ENCODE measurements around the gene ACD.

The ACD gene

GRCh38 chr16:67655363-67655762, 4.7 kb downstream of the ACD start:
- Histone ChIP-seq H3K27ac (no peak overlapping the region), H3K4me3 (no peak overlapping the region), H3K27me3 (peaks cover 0 to 56% of the 10 kb centered on the region in 2 donors), H3K4me1 (peaks cover 0 to 32% (median 26%) of the 10 kb centered on the region in 4 donors), H3K36me3 (peaks cover 0 to 29% (median 14%) of the 10 kb centered on the region in 3 donors), H3K9me3 (no peaks in the 10 kb centered on the region)
- DNase-seq = no peak
- intact Hi-C loops (cut with DNase I; ENCODE audit: low total_unique reads) = no loop called here
- TF ChIP-seq, protein P1, sequence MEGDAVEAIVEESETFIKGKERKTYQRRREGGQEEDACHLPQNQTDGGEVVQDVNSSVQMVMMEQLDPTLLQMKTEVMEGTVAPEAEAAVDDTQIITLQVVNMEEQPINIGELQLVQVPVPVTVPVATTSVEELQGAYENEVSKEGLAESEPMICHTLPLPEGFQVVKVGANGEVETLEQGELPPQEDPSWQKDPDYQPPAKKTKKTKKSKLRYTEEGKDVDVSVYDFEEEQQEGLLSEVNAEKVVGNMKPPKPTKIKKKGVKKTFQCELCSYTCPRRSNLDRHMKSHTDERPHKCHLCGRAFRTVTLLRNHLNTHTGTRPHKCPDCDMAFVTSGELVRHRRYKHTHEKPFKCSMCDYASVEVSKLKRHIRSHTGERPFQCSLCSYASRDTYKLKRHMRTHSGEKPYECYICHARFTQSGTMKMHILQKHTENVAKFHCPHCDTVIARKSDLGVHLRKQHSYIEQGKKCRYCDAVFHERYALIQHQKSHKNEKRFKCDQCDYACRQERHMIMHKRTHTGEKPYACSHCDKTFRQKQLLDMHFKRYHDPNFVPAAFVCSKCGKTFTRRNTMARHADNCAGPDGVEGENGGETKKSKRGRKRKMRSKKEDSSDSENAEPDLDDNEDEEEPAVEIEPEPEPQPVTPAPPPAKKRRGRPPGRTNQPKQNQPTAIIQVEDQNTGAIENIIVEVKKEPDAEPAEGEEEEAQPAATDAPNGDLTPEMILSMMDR (IDR thresholded peaks at IDR 0.05) = no peak

GRCh38 chr16:67654403-67654911, 5.6 kb downstream of the ACD start:
- H3K9me3 ChIP-seq = no peaks in the 10 kb centered on the region
- peaks cover 0 to 65% of the 10 kb centered on the region in 2 donors for H3K27me3 ChIP-seq
- peaks cover 0 to 33% (median 24%) of the 10 kb centered on the region in 4 donors for H3K4me1 ChIP-seq
- no peak overlapping the region for H3K27ac ChIP-seq
- DNase-seq = no peak
- intact Hi-C loops (cut with DNase I; ENCODE audit: low total_unique reads) = no loop called here
- TF ChIP-seq, protein P1 (IDR thresholded peaks at IDR 0.05) = no peak
- peaks cover 0 to 29% (median 14%) of the 10 kb centered on the region in 3 donors for H3K36me3 ChIP-seq
- H3K4me3 ChIP-seq = no peak overlapping the region

DNA sequence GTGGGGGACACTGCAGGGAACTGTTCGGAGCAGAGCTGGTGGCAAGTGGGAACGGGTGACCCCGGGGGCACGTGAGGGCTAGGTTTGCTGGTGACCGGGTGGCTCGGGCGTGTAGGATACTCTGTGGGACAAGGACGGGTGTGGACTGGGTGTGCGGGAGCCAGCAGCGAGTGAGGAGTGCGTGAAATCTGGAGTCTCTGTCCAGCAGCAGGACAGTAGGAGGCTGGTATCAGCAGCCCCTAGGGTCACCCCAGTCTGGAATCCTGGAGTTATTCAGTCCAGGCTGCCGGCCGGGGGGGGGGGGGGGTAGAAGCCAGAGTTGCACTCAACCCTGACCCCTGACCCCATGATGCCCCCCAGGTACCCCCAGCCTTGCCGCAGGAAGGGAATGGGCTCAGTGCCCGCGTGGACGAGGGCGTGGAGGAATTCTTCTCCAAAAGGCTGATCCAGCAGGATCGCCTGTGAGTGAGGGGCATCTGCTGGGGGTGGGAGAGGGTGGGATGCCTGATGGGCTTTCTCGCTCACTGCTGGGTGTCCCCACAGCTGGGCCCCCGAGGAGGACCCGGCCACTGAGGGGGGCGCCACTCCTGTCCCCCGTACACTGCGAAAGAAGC, 6.2 kb downstream of the ACD start:
- no peaks in the 10 kb centered on the region for H3K9me3 ChIP-seq
- intact Hi-C loops (cut with DNase I; ENCODE audit: low total_unique reads) = no loop called here
- H3K36me3 ChIP-seq = peaks cover 0 to 29% (median 14%) of the 10 kb centered on the region in 3 donors
- H3K4me1 ChIP-seq = peaks cover 0 to 31% (median 20%) of the 10 kb centered on the region in 4 donors
- peaks cover 0 to 71% of the 10 kb centered on the region in 2 donors for H3K27me3 ChIP-seq
- no peak overlapping the region for H3K27ac ChIP-seq
- TF ChIP-seq, protein P1 (IDR thresholded peaks at IDR 0.05) = no peak
- H3K4me3 ChIP-seq = peak overlapping the region in 1 of 2 donors; percentile 38
- DNase-seq = no peak

GRCh38 chr16:67653128-67653788, 6.8 kb downstream of the ACD start:
- intact Hi-C loops (cut with DNase I; ENCODE audit: low total_unique reads) = no loop called here
- DNase-seq = no peak
- peaks cover 0 to 77% of the 10 kb centered on the region in 2 donors for H3K27me3 ChIP-seq

DNA sequence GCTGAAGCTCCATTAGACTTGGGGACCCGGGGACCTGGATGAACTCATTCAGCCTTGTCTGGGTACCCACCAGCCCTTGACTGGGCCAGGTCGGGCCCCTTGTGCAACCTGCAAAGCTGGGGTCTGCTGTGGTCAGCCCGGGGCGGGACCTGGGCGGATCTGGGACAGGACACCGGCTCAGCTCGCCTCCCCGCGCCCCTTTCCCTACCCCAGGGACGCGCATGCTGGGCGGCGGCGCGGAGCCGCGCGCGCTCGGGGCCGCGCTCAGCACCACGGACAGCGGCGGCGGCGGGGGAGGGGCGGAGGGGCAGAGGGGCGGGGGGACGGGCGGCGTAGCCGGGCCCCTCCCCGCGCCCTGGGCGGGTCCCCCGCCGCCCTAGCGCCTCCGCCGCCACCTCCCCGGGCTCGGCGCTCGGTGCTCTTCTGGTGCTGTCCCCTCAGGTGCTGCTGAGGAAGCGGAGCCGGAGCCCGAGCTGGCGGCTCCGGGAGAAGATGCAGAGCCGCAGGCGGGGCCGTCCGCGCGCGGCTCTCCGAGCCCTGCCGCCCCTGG, 7.4 kb downstream of the ACD start:
- Histone ChIP-seq H3K27ac (no peak overlapping the region), H3K4me3 (peak overlapping the region in 1 of 2 donors; percentile 38), H3K4me1 (peaks cover 0 to 36% (median 19%) of the 10 kb centered on the region in 4 donors), H3K9me3 (no peaks in the 10 kb centered on the region), H3K36me3 (peaks cover 0 to 17% (median 6%) of the 10 kb centered on the region in 3 donors), H3K27me3 (peaks cover 0 to 83% of the 10 kb centered on the region in 2 donors)
- DNase-seq = no peak
- TF ChIP-seq, protein P1 (IDR thresholded peaks at IDR 0.05) = no peak
- intact Hi-C loops (cut with DNase I; ENCODE audit: low total_unique reads) = no loop called here

More at GRCh38 chr16:67653128-67653788, 6.8 kb downstream of the ACD start:
- H3K4me3 ChIP-seq = peak overlapping the region in 1 of 2 donors; percentile 38
- H3K36me3 ChIP-seq = peaks cover 0 to 23% (median 12%) of the 10 kb centered on the region in 3 donors
- peaks cover 0 to 32% (median 17%) of the 10 kb centered on the region in 4 donors for H3K4me1 ChIP-seq
- H3K9me3 ChIP-seq = no peaks in the 10 kb centered on the region
- TF ChIP-seq, protein P1 (IDR thresholded peaks at IDR 0.05) = peak in 1 of 2 experiments; percentile 25
- H3K27ac ChIP-seq = no peak overlapping the region
